Choroid plexus epithelial cell (primary cell): ENCODE data around the gene SMARCC2.
"Not testable (repeated sequence)": the region's sequence is repeated elsewhere in the genome, so short reads cannot be mapped to it uniquely, and the experiment has no call there.

Experiments
- DNase-seq: peaks from one replicate; pipeline ENCODE4 v3.0.0-alpha.2; 2010; ENCODE audit warnings: low read depth
- H3K4me3 ChIP-seq: 2 replicates; pipeline ENCODE4 v1.5.1; 2011; ENCODE audit warnings: low read depth, mild to moderate bottlenecking, control low read depth, low read length, moderate library complexity
- CTCF ChIP-seq: conservative IDR thresholded peaks from 2 replicates; pipeline ENCODE4 v1.5.1; 2011; ENCODE audit warnings: low read depth, mild to moderate bottlenecking, control low read depth, inconsistent platforms, low read length, moderate library complexity

The SMARCC2 gene

GRCh38 chr12:56120158-56120846, 69.0 kb downstream of the SMARCC2 start:
- no peak for TF ChIP-seq CTCF
- no peak overlapping the region for H3K4me3 ChIP-seq
- peak; percentile 16 for DNase-seq

- peak; percentile 85 for TF ChIP-seq CTCF
- no peak overlapping the region for H3K4me3 ChIP-seq
- DNase-seq: peak; percentile 98
These were observed 69.9 kb downstream of the SMARCC2 start for GRCh38 chr12:56119361-56119796.

GRCh38 chr12:56118688-56119357, 70.5 kb downstream of the SMARCC2 start:
- no peak for TF ChIP-seq CTCF
- no peak for DNase-seq
- peak overlapping the region; percentile 80 for H3K4me3 ChIP-seq

- peak; percentile 58 for TF ChIP-seq CTCF
- peak within 1 kb of the TSS; percentile 80 for H3K4me3 ChIP-seq
These were observed 71.2 kb downstream of the SMARCC2 start, which contains the start of gene ZC3H10 for GRCh38 chr12:56117778-56118687. TSS of gene ZC3H10 (plus strand) at chr12:56118266. CDS start at chr12:56120563, 2,297 bp downstream.

GRCh38 chr12:56117082-56117706, 72.1 kb downstream of the SMARCC2 start:
- not testable (repeated sequence) for DNase-seq
- H3K4me3 ChIP-seq: peak overlapping the region; percentile 68

More at GRCh38 chr12:56117778-56118687, 71.2 kb downstream of the SMARCC2 start, which contains the start of gene ZC3H10:
- DNase-seq: peak; percentile 100

GRCh38 chr12:56116267-56117081, 72.8 kb downstream of the SMARCC2 start, which contains the start of gene RPL41:
TSS of gene RPL41 (plus strand) at chr12:56116633.
- TF ChIP-seq CTCF: no peak
- peak within 1 kb of the TSS; percentile 68 for H3K4me3 ChIP-seq
- DNase-seq: peak; percentile 95
